ENCODE data around the gene FRMD4A.

DNA sequence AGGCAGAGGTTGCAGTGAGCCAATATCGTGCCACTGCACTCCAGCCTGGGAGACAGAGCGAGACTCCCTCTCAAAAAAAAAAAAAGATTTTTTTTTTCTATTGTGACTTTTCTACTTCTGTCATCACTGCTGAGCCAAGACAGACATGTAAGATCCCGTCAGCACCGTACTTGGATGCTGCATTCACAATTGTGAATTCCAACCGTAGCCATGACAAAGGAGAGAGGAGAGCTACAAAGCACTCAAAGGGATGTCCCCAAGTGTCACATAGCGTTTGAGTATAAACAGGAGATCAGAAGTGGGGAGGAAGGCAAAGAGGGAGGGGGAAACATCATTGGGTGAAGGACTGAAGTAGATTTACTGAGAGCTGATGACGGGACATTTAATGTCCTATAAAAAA lies 599.8 kb downstream of the FRMD4A start:
- TF ChIP-seq CTCF (IDR thresholded peaks at IDR 0.05), result no peak
- TF ChIP-seq POLR2A (IDR thresholded peaks at IDR 0.05), result no peak

Measured in testis (tissue), 2 donors.